ENCODE data around the gene CPT2.

The CPT2 gene

DNA sequence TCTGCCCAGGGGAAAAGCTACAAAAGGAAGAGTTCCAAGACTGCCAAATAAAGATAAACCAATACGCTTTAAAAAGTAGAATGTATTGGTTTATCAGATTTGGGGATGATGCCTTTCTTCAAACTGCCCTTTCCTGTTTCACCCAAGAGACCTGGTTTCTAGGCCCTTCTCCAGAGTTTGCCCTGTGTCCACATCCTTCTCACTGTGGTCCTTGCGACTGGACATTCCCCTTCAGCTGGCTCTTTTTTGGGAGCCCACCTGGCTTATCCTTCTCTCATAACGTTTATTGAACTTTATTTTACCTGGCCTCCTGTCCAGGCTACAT, 24.3 kb downstream of the CPT2 start:
- in situ Hi-C loops (cut with MboI; ENCODE audit: low sequenced_read_pairs, unreplicated experiment): no loop called here
- DNase-seq (ENCODE audit: low spot score): no peak
- TF ChIP-seq CTCF (IDR thresholded peaks at IDR 0.05; ENCODE audit: borderline replicate concordance, control extremely low read depth, extremely low read depth, insufficient read depth, missing control alignments): no peak

GRCh38 chr1:53237638-53238037, 41.0 kb downstream of the CPT2 start:
- DNase-seq (ENCODE audit: low spot score): peak; percentile 15
- in situ Hi-C loops (cut with MboI; ENCODE audit: low sequenced_read_pairs, unreplicated experiment): loop anchor here (10.0 kb wide), 1 partner anchor 57 kb away; no protein-coding TSS in a partner anchor
- no peak for TF ChIP-seq CTCF (IDR thresholded peaks at IDR 0.05; ENCODE audit: borderline replicate concordance, control extremely low read depth, extremely low read depth, insufficient read depth, missing control alignments)

DNA sequence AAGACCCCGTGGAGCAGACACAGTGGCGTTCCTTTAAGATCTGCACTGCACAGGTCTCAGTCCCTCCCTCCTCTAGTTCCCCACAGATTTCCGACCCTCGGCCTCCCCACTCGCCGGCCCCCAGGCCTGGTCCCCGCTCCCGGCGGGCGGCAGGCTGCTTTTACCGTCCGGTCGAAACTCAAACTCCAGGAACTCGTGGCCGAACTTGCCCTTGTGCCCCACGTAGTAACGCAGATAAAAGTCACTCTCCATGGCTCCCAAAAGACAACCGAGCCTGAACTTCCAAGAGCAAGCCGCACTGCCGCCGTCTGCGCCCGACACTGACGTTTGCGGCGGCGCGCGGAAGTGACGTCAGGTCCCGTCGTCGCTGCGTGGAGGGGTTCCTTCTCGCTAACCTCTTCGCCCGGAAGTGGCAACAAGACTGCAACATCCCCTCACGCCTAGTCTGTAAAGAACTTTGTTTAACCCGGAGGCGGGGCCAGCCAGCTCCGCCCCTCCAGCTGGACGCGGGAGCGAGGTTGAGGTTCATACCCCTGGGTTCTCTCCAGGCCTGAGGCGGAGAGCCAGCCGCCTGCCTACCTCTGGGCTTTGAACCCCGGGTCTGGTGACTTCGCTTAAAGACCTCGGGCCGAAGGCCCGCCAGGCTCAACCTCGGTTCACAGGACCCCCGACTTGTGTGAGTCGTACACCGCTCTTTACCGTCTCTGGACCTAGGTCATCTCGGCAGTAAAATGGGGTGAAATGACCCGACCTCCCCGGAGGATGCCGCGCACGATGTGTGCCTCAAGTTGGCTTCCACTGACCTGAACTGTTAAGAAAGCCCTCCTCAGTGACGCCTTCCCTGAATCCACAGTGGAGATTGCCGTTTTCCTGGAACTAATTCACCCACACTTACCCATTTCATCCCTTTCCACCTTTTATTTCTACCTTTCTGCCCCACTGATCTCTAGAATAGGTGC, 41.9 kb downstream of the CPT2 start, which contains the start of gene MAGOH:
MAGOH (minus strand) TSS at position 322 of the 959 bp plus-strand sequence; CDS start at position 252, 70 bp downstream.
- in situ Hi-C loops (cut with MboI; ENCODE audit: low sequenced_read_pairs, unreplicated experiment): loop anchor here (10.0 kb wide), 1 partner anchor 56 kb away; no protein-coding TSS in a partner anchor
- peak; percentile 99 for DNase-seq (ENCODE audit: low spot score)
- no peak for TF ChIP-seq CTCF (IDR thresholded peaks at IDR 0.05; ENCODE audit: borderline replicate concordance, control extremely low read depth, extremely low read depth, insufficient read depth, missing control alignments)

DNA sequence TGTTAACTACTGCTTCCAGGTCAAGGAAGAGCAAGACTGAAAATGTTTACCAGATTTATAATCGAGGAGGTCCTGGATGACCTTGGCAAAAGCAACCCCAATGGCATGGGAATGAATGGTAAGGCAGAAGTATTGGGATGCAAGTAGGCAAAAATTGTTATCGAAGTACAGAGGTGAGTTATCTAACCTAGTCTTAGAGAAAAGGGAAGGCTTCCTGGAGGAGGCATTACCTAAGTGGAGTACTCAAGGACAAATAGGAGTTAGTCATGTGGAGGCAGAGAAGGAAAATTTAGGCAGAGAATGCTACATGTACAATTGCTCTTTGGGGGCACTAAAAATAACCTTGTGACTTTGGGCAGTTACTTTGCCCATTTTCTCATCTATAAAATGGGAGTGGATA, 45.2 kb downstream of the CPT2 start:
- in situ Hi-C loops (cut with MboI; ENCODE audit: low sequenced_read_pairs, unreplicated experiment): no loop called here
- no peak for TF ChIP-seq CTCF (IDR thresholded peaks at IDR 0.05; ENCODE audit: borderline replicate concordance, control extremely low read depth, extremely low read depth, insufficient read depth, missing control alignments)

DNA sequence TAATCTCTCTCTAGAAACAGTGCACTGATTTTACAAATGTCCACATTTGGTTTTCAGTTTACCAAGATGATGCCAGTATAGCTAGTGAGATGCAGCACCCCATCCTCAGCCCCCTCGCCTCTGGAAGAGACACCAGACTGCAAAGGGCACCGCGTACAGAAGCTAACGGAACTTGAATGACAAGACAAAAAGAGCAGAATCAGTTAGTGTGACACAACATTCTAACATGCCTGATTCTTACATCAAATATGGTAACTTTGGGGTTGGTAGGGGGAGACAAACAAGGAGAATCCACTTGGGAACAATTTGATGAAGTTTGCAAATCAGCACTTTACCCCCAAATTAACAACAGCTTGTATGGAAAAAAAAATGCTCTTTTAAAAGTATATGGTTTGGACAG, 45.8 kb downstream of the CPT2 start:
- DNase-seq (ENCODE audit: low spot score): no peak
- in situ Hi-C loops (cut with MboI; ENCODE audit: low sequenced_read_pairs, unreplicated experiment): no loop called here
- no peak for TF ChIP-seq CTCF (IDR thresholded peaks at IDR 0.05; ENCODE audit: borderline replicate concordance, control extremely low read depth, extremely low read depth, insufficient read depth, missing control alignments)

More for the DNA sequence above, 45.2 kb downstream of the CPT2 start:
- no peak for DNase-seq (ENCODE audit: low spot score)

DNA sequence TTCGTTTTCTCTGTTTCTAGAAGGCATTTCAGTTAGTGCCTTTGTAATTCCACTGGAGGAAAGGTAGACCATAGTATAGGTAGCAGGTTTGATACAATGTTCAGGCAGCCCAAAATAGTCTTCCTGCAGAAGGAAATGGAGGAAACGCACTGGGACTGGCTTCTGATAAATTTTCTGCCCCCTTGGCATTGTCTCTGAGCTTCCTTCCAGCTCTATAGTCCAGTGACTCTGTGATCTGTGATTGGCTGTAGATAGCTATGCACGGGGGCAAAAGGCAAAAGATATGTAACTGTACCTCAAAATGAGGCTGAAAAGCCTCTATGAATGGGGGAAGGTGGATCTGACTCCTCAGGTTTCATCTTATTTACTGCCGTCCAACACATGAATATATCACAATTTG, 47.5 kb downstream of the CPT2 start:
- no peak for TF ChIP-seq CTCF (IDR thresholded peaks at IDR 0.05; ENCODE audit: borderline replicate concordance, control extremely low read depth, extremely low read depth, insufficient read depth, missing control alignments)
- DNase-seq (ENCODE audit: low spot score): no peak
- in situ Hi-C loops (cut with MboI; ENCODE audit: low sequenced_read_pairs, unreplicated experiment): no loop called here
